Stimulated activated CD4-positive, alpha-beta T cell treated with anti-CD3 and anti-CD28 coated beads, Interleukin-2, amount 100 ng/mL, for 48 hours (primary cell): ENCODE results near the gene ALG5.

Experiments used
- DNase-seq, 2 donors: peaks; one replicate each; pipeline ENCODE4 v3.0.0-alpha.2; 2020

The ALG5 gene

GRCh38 chr13:36999054-36999714, at the start of gene ALG5:
Gene ALG5 (minus strand): TSS chr13:36999340. CDS start chr13:36999300, 40 bp downstream.
- DNase-seq: peak; percentile 85 to 91

DNA sequence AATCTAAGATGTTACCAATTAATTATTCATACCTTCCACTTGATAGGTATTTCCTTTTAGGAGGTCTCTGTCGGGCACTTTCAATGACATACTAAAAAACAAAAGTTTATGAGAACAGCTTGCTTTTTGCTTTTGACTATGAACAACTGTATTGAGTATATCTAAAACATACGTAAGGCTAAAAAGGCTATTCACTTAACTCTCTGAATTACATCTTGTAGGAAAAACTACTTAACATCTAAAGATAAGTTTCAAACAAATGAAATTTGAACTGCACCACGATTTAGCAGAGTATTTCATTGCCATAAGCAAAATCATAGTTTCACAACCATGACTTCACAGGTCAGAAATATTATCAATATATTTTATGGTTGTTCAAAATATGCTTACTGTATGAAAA, 48.7 kb upstream of the ALG5 start:
- no peak for DNase-seq

GRCh38 chr13:37047032-37047431, 47.9 kb upstream of the ALG5 start:
- no peak for DNase-seq

GRCh38 chr13:37046062-37046461, 46.9 kb upstream of the ALG5 start:
- no peak for DNase-seq

DNA sequence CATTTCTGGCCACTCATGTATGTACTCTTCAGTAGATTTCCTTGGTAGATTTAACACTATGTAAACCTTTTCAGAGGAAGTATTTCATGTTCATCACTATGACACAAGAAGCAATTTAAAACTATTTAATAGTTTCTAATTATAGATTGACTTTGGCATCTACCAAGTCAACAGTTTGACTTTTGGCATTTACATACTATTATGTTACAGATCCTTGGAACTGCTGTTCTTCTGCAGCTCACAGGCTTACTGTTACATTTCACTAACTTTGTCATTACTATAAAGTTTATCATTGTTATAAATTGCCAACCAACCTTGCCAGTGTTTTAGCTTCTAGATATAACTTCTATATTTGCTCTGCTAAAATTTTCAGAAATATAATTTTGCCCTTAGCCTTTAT, 41.6 kb upstream of the ALG5 start:
- no peak for DNase-seq

- no peak for DNase-seq
Measured at GRCh38 chr13:37039896-37040295, 40.8 kb upstream of the ALG5 start.

- no peak for DNase-seq
Measured at GRCh38 chr13:37037241-37037640, 38.1 kb upstream of the ALG5 start.

GRCh38 chr13:37029617-37030016, 30.5 kb upstream of the ALG5 start:
- DNase-seq: no peak

GRCh38 chr13:37027639-37028038, 28.5 kb upstream of the ALG5 start:
- DNase-seq: no peak

- DNase-seq: no peak
Measured at GRCh38 chr13:37026771-37027170, 27.6 kb upstream of the ALG5 start.

- DNase-seq: no peak
Measured at GRCh38 chr13:37023871-37024270, 24.7 kb upstream of the ALG5 start.

DNA sequence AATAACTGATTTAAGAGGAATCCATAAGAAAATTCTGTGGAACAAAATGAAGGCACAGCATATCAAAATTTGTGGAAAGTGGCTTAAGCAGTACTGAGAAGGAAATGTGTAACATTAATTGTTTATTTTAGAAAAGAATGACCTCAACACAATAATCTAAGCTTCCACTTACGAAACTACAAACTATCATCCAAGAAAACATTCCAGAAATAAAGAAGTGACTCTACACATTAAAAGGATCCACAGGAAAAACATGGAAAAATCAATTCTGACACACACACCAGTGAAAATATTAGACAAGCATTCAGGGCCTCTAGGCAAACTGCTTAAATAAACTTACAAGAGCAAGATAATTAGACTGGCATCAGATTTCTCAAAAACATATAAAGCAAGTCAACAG, 15.5 kb upstream of the ALG5 start:
- no peak for DNase-seq

DNA sequence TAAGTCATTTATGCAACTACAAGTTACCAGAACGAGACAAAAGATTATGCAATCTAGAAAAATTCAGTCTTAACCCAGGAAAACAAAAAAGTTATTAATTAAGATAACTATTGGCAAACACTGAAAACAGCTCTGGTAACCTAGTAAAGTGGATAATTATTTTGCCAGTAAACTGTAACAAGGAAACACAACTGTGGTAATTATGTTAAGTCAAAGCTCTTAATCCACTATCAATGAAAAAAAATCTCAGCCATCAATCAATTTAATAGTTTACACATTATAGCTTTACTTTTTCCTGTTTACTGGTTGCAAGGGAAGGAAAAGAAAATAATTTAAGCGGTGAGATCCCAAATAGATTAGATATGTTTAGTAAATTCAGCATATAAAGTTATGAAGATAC, 12.6 kb upstream of the ALG5 start:
- DNase-seq: no peak

- no peak for DNase-seq
Measured at GRCh38 chr13:37011002-37011401, 11.9 kb upstream of the ALG5 start.

DNA sequence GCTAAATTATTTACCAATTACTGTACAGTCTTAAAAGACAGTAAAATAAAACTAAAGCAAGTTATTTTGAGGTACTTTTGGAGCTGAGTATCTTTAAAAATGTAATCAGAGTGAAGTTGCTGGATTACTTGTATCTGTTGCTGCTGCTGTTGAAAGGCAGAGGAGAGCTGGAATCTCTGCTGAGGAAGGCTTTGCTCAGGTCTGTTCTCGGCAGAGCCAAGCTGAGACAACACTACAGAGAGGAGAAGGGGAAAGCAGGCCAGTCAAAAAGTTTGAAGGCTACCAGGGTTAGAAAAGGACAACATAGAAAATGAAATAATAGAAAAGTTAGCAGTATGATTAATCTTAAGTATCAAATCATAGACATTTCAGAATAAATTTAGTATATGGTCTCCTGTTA, 11.3 kb upstream of the ALG5 start:
- DNase-seq: no peak

- DNase-seq: no peak
Measured at GRCh38 chr13:37009692-37010091, 10.6 kb upstream of the ALG5 start.

GRCh38 chr13:37001921-37002250, 2.7 kb upstream of the ALG5 start:
- DNase-seq: no peak

GRCh38 chr13:36998624-36999041, 507 bp downstream of the ALG5 start:
- peak; percentile 4 to 18 for DNase-seq

- no peak for DNase-seq
Measured at GRCh38 chr13:36997716-36998427, 1.3 kb downstream of the ALG5 start.

DNA sequence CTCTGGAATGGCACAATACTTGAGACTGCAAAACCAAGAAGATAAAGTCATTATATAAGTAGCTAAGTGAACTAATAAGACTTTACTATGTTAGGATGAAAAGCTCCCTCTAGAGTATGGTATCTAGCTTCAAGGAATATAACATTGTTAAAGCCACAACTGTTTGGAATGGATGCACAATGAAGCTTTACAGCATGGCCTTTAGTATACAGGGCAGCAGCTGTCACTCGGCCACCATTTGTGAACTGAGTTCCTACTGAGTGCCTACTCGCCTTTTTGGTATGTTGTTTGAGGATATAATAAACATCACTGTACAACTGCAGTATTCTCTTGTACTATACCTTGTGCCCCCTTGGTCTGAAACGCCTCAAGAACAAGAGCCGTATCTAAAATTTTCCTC, 6.8 kb downstream of the ALG5 start:
- no peak for DNase-seq

- no peak for DNase-seq
Measured at GRCh38 chr13:36986462-36987240, 12.5 kb downstream of the ALG5 start.

GRCh38 chr13:36981156-36981743, 17.9 kb downstream of the ALG5 start:
- no peak for DNase-seq

DNA sequence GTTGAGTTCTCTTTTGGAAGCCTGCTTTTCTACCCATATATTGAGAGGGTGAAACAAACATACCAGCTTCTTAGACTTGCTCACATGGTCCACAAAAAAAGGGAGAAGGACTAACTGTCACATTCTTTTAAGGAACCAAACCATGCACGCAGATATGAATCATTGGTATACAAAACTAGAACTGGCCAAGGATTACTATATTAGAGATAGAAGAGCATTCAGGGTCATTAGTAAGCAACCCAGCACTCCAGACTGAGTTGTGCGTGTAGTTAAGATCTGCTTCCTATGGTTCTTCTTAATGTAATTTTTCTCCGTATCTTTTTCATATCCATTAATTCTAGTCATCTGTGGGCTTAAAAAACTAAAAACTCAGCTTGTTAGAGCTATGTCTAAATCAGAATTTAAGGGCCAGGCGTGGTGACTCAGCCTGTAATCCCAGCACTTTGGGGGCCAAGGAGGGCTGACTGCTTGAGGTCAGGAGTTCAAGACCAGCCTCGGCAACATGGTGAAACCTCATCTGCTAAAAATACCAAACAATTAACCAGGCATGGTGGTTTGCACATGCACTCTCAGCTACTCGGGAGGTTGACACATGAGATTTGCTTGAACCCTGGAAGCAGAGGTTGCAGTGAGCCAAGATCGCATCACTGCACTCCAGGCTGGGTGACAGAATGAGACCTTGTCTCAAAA, 19.6 kb downstream of the ALG5 start:
- no peak for DNase-seq
